HG02840 (cell line): ENCODE results near the gene PGA3.
"Not testable (repeated sequence)": the region's sequence is repeated elsewhere in the genome, so short reads cannot be mapped to it uniquely, and the experiment has no call there.

Experiments used
- ATAC-seq: cut with Tn5 transposase; IDR thresholded peaks from one replicate; pipeline ENCODE4 v1.9.1; 2021; ENCODE audit warnings: mild to moderate bottlenecking, moderate library complexity, moderate number of reproducible peaks; ENCODE audit not compliant: unreplicated experiment, low FRiP score

Gene PGA3

GRCh38 chr11:61170566-61170965 lies 32.7 kb upstream of the PGA3 start:
- ATAC-seq: no peak

- ATAC-seq: no peak
Measured at GRCh38 chr11:61171907-61172306, 31.4 kb upstream of the PGA3 start.

GRCh38 chr11:61172356-61172755 lies 31.0 kb upstream of the PGA3 start:
- no peak for ATAC-seq

GRCh38 chr11:61172888-61173287 lies 30.4 kb upstream of the PGA3 start:
- no peak for ATAC-seq

- no peak for ATAC-seq
Measured at GRCh38 chr11:61173456-61173855, 29.9 kb upstream of the PGA3 start.

GRCh38 chr11:61174273-61174672 lies 29.0 kb upstream of the PGA3 start:
- ATAC-seq: no peak

DNA sequence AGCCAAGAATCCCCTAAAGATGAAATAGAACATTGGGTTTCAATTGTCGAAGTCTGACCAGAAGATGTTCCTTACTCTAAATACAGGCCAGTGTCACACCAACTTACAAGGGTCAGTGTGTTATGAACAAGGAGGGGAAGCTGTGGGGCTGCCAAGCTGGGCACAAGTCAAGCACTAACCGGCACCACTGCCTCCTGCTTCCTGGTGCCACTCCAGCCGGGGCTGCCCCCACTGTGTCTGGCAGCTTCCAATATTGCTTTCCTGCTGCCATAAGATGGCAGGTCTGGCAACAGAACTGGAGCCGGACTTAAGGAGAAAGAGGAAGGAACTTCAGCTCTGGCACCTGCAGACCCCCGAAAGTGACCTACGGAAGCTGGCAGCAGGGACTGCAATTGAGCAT lies 28.4 kb upstream of the PGA3 start:
- ATAC-seq: no peak

GRCh38 chr11:61176446-61176845 lies 26.9 kb upstream of the PGA3 start:
- ATAC-seq: no peak

DNA sequence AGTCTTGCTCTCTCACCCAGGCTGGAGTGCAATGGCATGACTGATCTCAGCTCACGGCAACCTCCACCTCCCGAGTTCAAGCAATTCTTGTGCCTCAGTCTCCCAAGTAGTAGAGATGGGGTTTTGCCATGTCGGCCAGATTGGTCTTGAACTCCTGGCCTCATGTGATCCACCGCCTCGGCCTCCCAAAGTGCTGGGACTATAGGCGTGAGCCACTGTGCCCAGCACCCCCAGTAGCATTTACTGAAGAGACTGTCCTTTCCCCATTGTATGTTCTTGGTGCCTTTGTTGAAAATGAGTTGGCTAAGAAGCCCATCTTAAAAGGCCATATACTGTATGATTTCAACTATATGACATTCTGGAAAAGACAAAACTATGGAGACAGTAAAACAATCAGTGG lies 23.1 kb upstream of the PGA3 start:
- ATAC-seq: not testable (repeated sequence)

GRCh38 chr11:61181489-61181888 lies 21.8 kb upstream of the PGA3 start:
- no peak for ATAC-seq

GRCh38 chr11:61183645-61184044 lies 19.7 kb upstream of the PGA3 start:
- no peak for ATAC-seq

DNA sequence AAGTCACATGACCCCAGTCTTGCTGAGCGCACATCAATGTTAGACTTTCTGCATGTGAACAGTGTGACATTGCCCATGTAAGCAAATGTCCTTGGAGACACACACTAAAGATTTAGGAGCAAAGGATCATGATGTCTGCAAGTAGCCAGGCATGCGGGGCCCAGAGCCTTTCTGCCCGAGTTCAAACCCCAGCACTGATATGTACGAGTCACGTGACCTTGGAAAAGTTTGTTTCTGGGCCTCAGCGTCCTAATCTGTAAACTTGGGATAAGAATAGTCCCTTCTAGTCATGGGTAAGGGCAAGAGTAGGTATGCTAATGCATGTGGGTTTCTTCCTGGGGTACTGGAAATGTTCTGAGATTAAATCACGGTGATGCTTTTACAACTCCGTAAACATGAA lies 16.8 kb upstream of the PGA3 start:
- ATAC-seq: no peak

GRCh38 chr11:61187505-61188130 lies 15.7 kb upstream of the PGA3 start:
- no peak for ATAC-seq

DNA sequence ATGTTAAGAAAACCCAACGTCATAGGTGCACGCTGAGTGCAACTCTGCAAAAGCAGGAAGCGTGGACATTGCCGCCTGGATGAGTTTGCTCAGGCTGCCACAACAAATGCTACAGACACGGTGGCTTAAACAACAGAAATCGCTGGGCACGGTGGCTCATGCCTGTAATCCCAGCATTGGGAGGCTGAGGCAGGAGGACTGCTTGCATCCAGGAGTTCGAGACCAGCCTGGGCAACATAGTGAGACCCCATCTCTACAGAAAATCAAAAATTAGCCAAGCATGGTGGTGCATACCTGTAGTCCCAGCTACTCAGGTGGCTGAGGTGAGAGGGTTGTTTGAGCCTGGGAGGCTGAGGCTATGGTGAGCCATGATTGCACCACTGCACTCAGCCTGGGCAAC lies 13.4 kb upstream of the PGA3 start:
- no peak for ATAC-seq

DNA sequence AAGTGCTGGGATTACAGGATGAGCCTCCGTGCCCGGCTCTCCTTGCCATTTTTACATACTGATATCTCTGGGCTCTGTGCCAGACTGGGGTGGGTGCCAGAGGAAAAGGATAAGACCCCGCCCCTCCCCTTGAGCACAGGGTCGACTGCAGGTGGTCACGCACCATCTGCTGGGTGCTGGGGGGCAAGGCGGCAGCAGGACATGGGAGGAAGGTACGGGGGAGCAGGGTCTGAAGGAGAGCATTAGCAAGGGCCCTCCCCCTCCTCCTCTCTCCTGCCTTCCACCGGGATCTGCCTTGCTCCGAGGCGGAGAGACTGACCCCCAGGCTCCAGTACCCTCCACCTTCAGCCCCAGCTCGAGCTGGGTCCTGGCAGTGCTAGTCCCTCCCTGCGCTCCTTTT lies 9.7 kb upstream of the PGA3 start:
- ATAC-seq: no peak

GRCh38 chr11:61194169-61194671 lies 9.1 kb upstream of the PGA3 start:
- no peak for ATAC-seq

DNA sequence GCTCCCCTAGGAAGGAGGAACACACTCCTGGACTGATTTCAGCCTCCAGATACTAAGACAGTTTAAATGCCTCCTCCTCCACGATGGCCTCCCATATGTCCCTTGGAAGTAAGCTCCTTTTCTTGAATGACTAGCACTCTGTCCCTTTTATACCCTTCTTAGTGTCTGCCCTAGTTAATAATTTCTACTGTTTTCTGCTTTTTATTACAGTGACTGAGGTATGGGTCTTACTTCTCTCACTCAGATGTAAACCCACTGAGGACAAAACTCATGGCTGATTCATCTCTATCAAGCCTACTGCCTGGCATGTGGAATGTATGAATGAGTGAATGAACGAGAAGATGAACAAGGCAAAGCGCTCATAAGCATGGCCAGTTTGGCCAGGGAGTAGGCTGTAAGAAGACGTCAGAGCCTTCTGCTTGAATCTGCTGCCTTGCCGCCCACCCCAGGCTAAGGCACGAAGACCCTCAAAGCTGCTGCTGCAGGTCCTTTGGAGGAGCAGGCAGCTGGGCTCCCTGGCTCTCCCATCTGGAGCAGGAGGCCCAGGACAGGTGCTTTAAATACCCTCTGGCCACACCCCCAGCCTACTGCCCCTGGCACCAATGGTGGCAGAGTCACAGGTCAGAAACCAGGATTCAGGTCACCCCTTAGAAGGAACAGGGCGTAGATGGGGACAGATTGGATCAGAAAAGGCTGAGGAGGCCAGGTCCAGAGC lies 8.2 kb upstream of the PGA3 start:
- no peak for ATAC-seq

DNA sequence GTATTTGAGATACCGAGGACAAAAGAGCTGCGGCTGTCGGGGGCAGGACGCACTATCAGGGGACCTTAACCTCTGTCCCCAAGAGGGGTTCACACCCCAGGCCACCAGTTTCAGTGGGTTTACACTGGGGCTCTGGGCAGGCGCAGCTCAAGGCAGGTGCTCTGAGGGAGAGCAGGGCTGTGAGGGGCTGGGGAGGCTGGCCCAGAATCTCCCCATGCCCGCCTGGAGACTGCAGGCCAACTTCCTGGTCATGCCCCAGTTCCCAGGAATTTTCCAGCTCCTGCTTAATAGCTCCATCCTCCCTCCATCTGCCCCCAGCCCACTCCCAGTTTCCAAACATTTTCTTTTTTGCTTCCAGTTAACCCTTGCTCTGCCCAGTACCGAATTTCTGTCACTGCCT lies 7.6 kb upstream of the PGA3 start:
- ATAC-seq: no peak

DNA sequence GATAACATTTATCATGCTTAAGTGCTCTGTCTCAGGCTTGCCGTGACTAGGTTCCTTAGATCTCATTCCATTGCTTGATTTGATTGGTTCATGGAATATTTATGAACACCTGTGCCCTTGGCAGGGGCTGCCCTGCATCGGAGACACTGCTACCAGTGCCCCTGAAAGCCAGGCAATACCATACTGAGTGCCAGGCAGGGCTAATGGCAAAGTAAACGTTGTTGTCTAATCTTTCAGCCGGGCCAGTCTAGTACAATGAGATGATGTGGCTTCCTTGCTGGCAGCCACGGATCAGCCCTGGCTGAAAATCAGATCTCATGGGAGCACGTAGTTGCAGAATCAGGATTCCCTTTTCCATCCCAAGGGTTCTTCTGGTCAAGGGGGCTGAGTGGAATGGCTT lies 5.0 kb upstream of the PGA3 start:
- no peak for ATAC-seq

DNA sequence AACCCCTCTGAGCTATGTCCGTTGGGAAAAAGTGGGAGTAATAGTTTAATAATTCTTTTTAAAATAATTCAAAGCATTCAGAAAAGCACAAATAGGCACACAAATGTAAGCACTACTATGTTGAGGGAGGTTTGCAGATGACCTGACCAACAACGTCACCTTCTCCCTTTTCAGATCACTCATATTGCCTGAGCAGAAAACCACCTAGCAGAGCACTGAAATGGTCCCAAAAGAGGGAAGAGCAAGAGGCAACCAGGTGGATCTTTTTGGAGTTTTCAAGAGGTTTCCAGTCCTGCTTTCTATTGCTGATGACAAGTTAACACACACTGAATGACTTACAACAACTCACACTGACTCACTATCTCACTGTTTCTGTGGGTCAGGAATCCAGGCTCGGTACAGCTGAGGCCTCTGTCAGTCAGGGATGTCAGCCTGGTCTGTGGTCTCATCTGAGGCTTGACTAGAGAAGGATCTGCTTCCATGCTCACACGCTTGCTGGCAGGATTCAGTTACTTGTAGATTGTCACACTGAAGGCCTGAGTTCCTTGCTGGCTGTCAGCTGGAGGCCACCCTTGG lies 4.3 kb upstream of the PGA3 start:
- ATAC-seq: no peak

GRCh38 chr11:61201476-61201875 lies 1.8 kb upstream of the PGA3 start:
- ATAC-seq: no peak

GRCh38 chr11:61203873-61204272 lies 558 bp downstream of the PGA3 start:
- not testable (repeated sequence) for ATAC-seq
